Activated CD4-positive, alpha-beta T cell treated with anti-CD3 and anti-CD28 coated beads, Interleukin-2, Interleukin-4, amounts not matched to agents 100 ng/mL and 50 ng/mL, durations not matched to agents 16 hours and 8 hours (primary cell): ENCODE measurements around the gene RALGPS1.
A peak's percentile ranks its signal among the peaks of the same experiment; 100 is the strongest.
"Not testable (repeated sequence)": the region's sequence is repeated elsewhere in the genome, so short reads cannot be mapped to it uniquely, and the experiment has no call there.

Source experiments
- DNase-seq: peaks from one replicate; pipeline ENCODE4 v3.0.0-alpha.2; 2020; ENCODE audit warnings: low spot score

RALGPS1 gene

DNA sequence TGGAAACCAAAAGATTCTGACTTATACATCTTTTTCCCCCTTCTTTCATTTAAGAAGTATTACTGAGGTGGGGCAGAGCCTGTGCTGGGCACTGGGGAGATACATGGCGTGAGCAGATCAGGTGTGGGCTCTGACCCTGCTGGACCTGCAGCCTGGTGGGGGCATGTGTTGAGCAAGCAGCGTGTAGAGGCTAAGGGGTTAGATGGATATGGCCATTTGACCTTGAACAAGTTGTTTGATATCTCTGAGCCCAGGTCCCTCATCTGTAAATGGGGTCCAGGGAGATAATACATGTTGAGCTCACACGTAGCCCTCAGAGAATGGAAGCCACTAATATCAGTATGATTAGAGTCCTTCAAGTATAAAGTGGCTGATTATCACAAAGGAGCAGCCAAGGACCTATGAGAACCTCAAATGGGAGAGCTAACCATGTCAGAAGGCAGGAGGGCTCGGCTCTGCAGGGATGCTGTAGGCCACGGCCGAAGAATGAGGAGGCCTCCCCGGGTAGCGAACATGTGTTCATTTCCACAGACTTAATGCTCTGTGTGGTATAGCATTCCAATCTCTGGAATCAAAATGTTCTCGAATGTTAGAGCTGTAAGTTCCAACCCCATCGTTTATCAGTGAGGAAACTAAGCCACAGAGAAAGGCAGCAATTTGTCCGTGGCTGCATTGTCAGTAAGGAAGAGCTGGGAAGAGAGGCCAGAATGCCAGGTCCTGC lies 223.2 kb downstream of the RALGPS1 start:
- DNase-seq, result no peak

DNA sequence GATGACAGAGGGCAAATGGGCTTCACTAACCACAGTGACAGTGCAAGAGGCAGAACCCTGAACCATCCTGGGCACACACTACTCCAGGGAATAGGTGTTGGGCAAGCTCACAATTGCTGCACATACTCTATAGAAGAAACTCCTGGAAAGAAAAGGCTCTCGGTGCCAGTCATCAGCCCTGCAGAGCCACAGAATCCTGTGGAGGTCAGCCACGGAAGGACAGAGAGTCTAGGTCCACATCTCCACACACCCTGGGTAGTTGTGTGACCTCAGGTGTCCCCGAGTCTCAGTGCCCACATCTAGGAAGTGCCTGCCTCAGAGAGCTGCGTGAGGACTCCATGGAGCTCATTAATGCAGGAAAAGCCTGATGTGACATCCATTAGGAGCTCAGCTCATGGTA lies 223.9 kb downstream of the RALGPS1 start:
- DNase-seq, result no peak

DNA sequence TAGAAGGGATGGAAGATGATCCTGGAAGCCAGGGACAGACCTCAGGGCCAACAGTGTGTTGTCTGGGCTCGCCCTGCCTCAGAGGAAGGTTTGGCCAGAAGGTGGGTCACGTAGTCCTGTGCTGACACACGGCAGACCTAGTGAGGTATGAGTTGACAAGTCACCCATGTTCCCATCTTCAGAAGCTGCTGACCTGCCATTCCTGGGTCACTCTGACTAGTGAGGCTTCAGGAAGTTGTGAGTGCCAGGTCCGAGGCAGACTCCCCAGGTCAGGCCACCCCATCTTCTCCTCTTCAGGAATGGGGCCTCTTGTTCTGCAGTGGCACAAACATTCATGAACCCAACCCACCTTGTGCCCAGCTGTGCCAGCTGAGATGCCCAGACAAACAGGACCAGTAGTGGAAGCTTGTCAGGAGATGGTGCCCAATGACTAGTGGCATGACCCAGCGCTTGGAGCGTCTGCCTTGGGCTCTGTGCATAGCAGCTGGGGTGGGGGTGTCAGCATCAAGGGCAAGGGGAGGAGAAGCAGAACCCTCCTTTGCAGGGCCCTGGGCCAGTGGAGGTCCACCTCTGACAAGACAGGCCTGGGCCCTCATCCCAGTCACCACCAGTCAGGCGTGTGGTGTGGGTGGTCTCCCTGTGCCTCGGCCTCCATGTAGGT lies 224.6 kb downstream of the RALGPS1 start:
- no peak for DNase-seq

DNA sequence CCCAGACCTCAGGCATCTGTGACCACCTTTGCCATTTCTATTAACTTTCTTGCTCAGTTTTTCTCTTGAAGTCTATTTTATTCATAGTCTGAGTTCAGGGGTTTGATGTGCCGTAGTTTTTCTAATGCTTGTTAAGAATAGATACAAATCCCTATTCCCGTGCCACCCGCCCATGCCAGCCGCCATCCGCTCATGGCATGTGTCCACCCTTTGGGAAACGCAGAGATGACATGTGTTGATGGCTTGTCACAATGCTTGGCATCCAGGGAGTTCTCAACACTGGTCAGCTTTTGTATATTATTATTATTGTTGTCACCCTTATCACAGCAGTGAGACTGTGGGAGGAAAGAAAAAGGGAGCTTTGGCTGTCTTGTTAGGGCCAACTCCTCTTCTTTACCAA lies 225.2 kb downstream of the RALGPS1 start:
- no peak for DNase-seq

DNA sequence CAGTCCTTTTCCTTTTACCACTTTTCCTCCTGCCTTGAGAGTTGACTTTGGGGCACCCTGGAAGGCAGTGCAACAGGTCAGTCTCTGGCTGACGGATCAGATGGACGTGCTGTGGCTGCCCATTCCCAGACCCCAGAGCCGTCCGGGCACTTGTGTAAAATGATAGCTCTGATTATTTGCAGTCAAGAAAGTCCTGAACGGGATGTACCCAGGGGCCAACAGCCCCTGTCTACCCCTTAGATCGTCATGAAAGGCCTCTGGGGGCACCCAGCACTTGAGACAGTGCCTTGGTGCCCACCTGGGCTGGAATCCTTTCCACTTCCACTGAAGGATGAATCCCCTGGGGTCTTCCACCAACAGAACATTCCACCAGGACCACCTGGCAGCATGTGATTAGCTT lies 225.6 kb downstream of the RALGPS1 start:
- no peak for DNase-seq

DNA sequence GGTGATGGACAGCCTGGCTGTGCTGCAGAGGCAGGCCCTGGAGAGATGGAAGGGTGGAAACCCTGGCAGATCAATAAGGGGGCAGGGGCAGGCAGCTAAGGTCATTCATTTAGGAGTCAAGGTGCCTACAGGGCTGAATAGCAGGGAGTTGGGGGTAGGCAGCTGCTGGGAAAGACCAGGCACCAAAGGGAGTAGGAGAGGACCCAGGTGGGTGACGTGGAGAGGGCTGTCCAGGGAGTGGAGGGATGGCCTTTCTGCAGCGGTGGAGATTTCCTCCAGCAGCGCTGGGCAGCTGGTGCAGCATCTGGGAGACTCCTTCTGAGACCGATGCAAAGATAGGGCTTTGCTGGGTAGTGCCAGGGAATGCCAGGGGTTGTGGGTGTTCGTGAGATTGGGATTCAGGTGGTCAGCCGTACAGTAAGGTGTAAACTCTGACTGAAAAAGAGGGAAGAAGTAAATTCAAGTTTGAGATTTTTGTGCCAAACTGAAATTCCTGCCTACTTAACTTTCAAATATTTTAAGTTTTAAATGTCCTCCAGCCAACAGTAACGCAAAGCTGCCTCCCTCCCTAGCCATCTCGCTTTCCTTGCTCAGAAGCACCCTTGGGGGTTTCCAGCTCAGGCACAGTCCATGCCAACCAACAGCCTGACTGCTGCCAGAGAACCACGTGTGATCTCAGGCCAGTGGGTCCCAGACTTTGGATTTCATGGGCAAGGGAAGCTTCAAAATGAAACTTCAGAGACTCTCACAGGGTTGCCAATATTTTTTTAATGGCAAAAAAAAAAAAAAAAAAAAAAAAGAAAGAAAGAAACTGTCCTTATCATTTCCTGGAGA lies 226.5 kb downstream of the RALGPS1 start:
- DNase-seq, result no peak

DNA sequence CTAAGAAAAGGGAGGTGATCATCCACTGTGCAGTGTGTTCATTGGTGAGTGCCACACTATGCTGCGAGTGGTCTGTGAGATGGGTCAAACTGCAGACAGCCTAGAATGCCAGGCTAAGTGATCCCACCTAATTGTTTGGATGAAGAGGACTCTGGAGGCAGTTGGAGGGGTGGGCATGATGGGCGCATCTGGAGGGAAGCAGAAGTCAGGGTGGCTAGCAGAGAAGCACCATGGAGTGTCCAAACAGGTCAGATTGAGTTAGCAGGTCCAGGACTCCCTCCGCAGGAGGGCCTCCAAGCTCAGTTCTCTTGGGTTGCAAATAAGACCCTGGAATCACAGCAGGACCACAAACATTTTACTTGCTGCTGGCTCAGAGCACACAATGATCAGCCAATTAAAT lies 227.7 kb downstream of the RALGPS1 start:
- DNase-seq, result no peak

DNA sequence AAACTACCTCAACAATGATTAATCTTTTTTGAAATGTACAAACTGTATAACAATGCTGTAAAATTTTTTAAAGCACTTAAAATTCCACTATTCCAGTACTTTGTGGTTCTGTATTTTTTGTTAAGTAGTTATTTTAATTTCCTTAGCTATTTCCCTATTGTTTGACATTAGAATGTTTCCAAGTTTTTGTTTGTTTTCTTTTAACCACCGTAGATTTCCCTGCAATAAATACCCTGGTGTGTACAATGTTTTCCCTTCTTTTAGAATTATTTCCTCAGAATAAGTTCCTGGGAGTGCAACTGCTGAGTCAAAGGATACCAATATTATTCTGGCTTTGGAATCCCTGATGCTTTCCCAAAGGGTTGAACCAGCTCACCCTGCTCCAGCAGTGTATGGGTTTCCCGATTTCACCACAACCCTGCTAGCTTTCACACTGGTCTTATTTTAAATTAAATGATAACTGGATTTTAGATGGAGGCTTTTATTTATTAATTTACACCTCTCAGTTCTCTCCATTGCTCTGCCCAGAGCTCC lies 228.4 kb downstream of the RALGPS1 start:
- DNase-seq, result no peak

DNA sequence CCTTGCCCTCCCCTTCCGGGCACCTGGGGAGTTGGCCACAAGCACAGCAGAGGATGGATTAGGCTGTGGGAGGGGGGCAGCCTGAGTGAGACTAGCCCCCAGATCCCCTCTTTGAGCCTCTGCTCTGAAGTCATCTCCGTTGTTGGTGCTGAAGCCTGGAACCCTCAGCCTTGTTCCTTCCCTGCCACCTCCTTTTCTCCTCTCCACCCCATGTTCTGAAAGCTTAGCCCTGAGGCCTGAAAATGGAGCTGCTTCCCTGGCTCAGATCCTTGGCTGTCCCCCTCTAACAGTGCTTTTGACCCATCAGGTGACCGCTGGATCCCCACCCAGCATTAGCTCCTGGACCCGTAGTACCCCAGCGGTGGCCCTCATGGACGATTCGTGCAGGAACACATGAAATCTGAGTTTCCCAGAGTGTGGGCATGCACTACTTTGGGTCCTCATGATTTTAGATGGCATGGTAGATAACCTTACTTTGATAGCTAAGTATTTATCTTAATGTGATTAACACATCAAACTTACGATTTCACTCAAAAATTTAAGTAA lies 229.4 kb downstream of the RALGPS1 start:
- no peak for DNase-seq

DNA sequence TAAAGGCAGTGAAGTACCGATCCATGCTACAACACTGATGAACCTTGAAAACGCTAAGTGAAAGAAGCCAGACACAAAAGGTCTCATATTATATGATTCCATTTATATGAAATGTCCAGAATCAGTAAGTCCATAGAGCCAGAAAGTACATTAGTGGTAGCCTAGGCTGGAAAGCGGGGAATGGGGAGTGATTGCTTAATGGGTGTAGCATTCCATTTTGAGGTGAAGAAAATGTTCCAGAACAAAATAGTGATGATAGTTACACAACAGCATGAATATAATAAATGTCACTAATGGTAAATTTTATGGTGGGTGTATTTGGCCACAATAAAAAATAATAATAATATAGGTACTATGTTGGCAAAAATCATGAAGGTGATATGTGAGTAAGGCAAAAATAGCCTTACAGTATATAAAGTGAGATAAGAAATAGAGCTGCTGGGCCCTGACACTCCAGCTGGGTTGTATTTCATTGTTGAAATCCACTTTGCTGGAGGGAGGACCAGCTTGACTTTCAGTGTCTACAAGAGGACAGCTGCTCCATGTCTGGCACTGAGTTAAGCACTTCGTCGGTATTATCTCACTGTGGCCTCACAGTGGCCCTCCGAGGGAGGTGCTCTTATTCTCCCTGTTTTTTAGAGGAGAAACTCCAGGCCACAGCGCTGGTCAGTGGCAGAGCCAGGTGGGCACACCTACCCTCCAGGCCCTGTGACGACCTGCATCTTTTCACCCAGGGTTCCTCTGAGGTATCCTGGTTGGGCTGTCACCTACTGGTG lies 230.3 kb downstream of the RALGPS1 start:
- DNase-seq, result no peak

DNA sequence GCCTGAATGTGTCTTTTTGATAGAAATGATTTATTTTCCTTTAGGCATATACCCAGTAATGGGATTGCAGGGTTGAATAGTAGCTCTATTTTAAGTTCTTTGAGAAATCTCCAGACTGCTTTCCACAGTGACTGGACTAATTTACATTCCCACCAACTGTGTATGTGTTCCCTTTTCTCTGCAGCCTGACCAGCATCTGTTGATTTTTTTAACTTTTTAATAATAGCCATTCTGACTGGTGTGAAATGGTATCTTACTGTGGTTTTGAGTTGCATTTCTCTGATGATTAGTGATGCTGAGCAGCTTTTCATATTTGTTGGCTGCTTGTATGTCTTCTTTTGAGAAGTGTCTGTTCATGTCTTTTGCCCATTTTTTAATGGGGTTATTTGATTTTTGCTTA lies 232.3 kb downstream of the RALGPS1 start:
- not testable (repeated sequence) for DNase-seq

DNA sequence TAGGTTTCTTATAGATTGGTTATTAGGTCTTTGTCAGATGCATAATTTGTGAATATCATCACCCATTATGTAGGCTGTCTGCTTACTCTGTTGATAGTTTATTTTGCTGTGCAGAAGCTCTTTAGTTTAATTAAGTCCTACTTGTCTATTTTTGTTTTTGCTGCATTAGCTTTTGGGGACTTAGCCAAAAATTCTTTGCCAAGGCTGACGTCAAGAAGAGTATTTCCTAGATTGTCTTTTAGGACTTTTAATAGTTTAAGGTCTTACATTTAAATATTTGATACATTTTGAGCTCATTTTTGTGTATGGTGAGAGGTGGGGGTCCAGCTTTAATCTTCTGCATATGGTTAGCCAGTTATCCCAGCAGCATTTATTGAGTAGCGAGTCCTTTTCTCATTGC lies 232.7 kb downstream of the RALGPS1 start:
- no peak for DNase-seq

DNA sequence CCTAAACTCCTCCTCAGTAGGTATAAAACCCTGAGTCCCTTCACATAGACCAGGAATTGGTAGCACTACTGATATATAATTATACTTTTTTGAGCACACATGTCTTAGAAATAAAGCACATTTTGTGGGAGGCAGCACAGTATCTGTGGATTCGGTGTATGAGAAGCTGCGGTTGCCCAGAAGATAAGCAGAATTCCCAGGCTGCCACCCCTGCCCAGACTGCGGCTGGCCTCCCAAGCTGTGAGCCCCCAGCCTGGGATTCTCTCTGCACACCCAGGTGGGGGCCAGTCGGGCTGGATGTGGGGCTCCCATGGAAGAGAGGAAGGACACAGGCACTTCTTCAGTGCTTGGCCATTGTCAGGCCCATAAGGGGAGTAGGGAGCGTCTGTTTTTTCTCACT lies 233.4 kb downstream of the RALGPS1 start:
- DNase-seq, result no peak

DNA sequence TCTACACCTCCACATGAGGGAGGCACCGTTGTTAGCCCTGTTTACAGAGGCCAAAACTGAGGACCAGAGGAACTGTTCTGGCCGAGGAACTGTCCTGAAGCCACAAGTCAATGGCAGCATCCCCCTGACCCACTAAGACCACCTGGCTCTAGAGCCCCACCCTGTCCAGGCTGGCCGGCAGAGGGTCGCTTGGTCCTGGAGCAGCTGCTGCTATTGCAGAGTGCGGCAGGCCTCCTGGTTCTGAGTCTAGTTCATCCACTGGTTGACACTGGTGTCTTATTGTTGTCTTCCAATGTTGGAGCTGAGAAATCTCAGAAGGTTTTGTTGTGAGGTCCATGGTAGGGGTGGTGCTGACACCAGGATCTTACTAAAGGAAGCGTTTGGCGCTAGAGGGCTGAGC lies 234.4 kb downstream of the RALGPS1 start:
- no peak for DNase-seq

DNA sequence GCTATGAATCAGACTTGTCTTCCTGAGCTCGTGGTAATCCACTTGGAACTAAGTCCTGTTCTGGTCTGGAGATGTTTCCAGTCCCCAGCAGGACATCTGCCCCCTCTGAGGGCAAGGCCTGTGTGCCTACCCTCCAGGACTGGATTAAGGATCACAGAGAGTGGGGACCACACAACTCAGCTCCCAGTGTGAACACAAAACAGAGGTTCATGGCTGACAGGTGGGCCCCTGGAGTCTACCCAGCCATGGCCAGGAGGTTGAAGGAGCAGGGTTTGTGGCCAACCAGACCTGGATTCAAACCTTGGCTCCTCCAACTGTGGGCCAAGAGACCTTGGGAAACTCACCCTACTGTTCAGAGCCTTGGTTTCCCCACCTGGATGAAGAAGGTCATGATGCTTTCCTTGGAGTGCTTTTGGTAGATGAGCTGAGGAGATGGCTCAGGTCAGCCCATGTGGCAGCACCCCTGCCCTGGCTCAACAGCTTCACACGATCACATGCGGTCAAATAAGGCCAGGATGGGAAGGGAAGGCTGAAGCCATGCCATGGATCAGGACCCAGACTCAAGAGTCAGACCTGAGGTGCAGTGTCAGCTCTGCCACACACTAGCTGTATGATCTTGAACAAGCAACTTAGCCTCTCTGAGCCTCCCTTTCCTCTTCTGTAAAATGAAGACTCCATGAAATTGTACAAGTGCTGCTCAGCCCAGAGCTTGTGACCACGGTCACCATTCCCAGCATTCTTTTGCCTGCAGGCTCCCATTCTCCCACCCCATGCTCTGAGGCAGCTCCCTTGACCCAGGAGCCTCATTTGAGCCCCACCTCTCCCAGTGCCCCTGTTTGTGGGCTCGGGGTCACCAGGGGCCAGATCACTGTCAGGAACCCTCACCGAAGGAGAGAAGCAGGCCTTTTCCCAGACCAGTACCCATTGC lies 235.1 kb downstream of the RALGPS1 start:
- no peak for DNase-seq

DNA sequence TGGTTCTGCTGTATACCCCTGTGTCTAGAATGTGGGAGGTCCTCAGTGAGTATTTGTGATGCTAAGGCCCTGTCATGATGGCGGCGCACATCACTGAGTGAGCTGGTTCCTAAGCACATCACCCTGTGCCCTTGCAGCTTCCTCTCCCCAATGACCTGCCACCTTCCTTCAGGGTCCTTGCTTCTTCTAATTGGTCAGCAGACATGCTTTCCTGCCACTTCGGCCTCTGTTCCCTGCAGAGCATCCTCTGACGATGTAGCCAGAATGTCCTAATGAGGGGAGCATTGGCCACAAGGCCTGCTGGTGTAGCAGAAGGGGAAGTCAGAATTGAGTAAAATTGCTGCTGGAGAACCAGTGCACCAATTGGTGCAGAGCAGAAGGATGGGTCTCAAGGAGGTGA lies 238.9 kb downstream of the RALGPS1 start:
- DNase-seq, result no peak

DNA sequence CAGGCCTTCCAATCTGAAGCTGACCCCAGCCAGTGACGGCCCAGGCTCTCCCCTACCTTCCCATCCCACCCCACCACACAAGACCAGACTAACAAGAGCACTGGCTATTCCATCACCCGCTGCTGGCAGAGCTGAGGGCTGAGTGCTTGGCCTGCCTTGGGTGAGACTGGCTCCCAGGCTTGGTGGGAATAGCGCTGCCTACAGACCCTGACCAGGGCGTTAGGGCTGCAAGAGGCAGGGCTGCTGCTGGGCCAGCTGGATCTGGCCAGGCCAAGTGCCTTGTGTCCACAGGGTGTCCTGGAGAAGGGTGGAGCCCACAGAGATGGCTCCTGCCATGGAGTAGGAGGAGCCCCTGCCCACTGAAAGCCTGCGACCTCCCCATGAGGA lies 239.4 kb downstream of the RALGPS1 start:
- no peak for DNase-seq

DNA sequence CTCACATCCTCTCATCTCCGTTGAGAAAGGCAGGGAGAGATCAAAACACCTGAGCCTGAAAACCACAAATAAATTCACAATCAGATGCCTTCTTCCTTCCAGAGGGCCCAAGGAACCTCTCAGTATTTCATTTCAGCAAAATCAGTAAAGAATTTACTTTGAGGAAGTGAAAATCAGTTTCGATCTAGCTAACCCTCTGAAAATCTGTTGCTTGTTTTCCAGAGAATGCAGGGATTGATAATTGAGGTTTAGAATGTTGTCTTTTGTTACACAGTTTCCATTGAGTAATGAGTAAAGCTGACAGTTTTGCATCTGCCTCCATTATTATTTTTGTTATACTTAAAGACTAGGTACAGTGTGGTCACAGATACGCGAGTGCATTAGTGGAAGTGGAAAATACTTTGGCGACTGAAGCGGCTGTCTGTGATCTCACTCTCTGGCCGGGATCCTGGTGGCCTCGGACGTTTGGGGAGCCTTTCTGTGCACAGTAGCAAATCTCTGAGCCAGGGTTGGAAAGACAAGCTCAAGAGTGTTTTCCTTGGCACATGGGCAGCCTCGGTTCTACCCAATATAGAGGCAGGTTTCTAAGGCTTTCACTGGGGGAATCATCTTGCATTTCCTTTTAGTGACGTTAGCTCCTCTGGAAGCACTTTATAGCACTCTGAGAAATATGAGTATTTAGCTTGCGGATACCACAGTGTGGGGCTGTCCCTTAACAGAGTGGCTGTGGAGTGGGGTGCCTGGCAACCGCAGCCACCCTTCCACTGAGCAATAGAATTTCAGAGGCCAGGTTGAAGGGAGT lies 240.0 kb downstream of the RALGPS1 start:
- DNase-seq, result peak; percentile 80

DNA sequence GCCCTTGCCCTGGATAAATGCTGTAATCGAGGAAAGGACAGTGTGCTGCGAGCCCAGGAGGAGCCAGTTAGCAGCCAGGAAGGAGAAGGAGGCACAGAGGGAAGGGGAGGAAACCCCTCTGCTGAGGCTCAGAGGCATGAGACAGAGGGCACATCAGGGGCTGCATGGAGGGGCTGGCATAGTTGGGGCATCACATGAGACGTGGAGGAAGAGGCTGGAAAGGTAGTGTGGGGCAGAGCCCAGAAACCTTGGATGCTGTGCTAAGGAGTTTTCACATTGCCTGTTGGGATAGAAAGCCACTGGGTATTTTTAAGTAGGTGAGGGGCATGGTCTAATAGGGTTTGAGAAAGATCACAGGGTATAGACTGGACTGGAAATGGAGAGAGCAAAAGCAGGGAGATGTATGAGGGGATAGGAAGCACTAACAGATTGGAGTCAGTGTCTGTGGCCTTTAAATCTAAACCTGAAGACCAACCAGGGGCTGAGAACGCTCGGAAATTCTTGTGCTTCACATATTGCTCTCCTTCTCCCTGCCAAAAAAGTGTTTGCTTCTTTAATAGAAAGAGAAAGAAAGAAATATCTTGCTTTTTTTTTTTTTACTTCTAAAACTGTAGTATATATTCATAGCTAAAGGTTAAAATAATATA lies 240.9 kb downstream of the RALGPS1 start:
- no peak for DNase-seq
